HepG2 (cell line): ENCODE measurements around the gene TRAPPC3. TPM values are rescaled to one million over a fixed set of nuclear protein-coding genes. Genes with fewer than 3 reads are reported as not detected.

Experiments used
- ATAC-seq: fragments of 200-7000 bp; cut with Tn5 transposase; 3 replicates; pipeline ENCODE4 v1.9.1; 2020; ENCODE audit warnings: mild to moderate bottlenecking, moderate library complexity
- BruUV-seq: library from RNA; stranded (reverse); fragments of 400-500 nt; replicated peaks from 2 replicates; lab custom pipeline; 2021; lab: Mats Ljungman, UMichigan
- CTCF ChIA-PET: fragments of 300-600 bp; formaldehyde crosslinking; extraction: SDS; loops from one replicate; lab custom pipeline; 2021; ENCODE audit warnings: low total read pairs, inconsistent platforms, low intra/inter-chr PET ratio; lab: Yijun Ruan, JAX
- POLR2A ChIA-PET: fragments of 350-600 bp; sonication (Branson Sonifier 250); formaldehyde crosslinking; loops from one replicate; lab custom pipeline; 2020; ENCODE audit warnings: antibody characterized with exemption, inconsistent platforms; lab: Yijun Ruan, JAX
- DNase-seq: peaks from one replicate; pipeline ENCODE4 v3.0.0-alpha.2; 2015; ENCODE audit warnings: low spot score
- FAIRE-seq: peaks from 3 replicates; lab custom pipeline; 2011; peaks lifted over from hg19 to GRCh38; lab: Jason Lieb, UNC
- H2AFZ ChIP-seq: one replicate; pipeline ENCODE4 v1.6.1; 2011; ENCODE audit warnings: low read length, inconsistent platforms
- H3K27ac ChIP-seq: fragments of 300-600 bp; 3 replicates; pipeline ENCODE4 v1.8.0; 2011; ENCODE audit warnings: mixed run types, mild to moderate bottlenecking, mixed read lengths, low read length, inconsistent platforms; ENCODE audit not compliant: insufficient read depth; ENCODE audit errors: extremely low read length
- H3K27me3 ChIP-seq, 2 experiments: fragments of 200-600 bp in 1 of 2; 2 replicates in 1 of 2; 3 replicates in 1 of 2; pipeline versions ENCODE4 v1.6.0 to v1.8.0; 2011; ENCODE audit warnings: low read length in 2 of 2, mild to moderate bottlenecking in 2 of 2, moderate library complexity in 2 of 2, inconsistent platforms in 1 of 2; ENCODE audit not compliant: insufficient read depth in 2 of 2, control insufficient read depth in 1 of 2
- H3K36me3 ChIP-seq, 2 experiments: fragments of 200-600 bp in 1 of 2; replicated peaks in 1 of 2; 2 replicates in 1 of 2; 3 replicates in 1 of 2; pipeline versions ENCODE4 v1.5.1 to v1.8.0; 2011; ENCODE audit warnings: low read length in 2 of 2, inconsistent platforms in 1 of 2; ENCODE audit not compliant: insufficient read depth in 2 of 2, control insufficient read depth in 1 of 2
- H3K4me1 ChIP-seq: 2 replicates; pipeline ENCODE4 v1.5.1; 2012; ENCODE audit warnings: low read length, inconsistent platforms; ENCODE audit not compliant: insufficient read depth
- H3K4me2 ChIP-seq: 2 replicates; pipeline ENCODE4 v1.6.0; 2011; ENCODE audit warnings: low read depth, low read length, inconsistent platforms
- H3K4me3 ChIP-seq, 3 experiments: fragments of 200-600 bp in 1 of 3; sonication (generic), shearing (Covaris generic) in 1 of 3; replicated peaks in 1 of 3; 2 replicates each; pipeline ENCODE4 v1.5.1; 2011 to 2016; ENCODE audit warnings: low read length in 3 of 3, inconsistent platforms in 2 of 3, low read depth in 2 of 3, mild to moderate bottlenecking in 2 of 3, control low read depth in 1 of 3, mixed read lengths in 1 of 3; ENCODE audit not compliant: insufficient read depth in 1 of 3
- H3K79me2 ChIP-seq: one replicate; pipeline ENCODE4 v1.6.1; 2011; ENCODE audit warnings: low read length, inconsistent platforms; ENCODE audit not compliant: insufficient read depth
- H3K9ac ChIP-seq: 2 replicates; pipeline ENCODE4 v1.6.0; 2011; ENCODE audit warnings: mild to moderate bottlenecking, low read depth, low read length, inconsistent platforms; ENCODE audit not compliant: insufficient read depth
- H3K9me3 ChIP-seq: 2 replicates; pipeline ENCODE4 v1.5.1; 2012; ENCODE audit warnings: mild to moderate bottlenecking, low read length
- H4K20me1 ChIP-seq: 2 replicates; pipeline ENCODE4 v1.6.0; 2011; ENCODE audit warnings: inconsistent platforms, mild to moderate bottlenecking, low read length, moderate library complexity; ENCODE audit not compliant: insufficient read depth
- TBX3 ChIP-seq: fragments of 450-650 bp; IDR thresholded peaks from 2 replicates; pipeline ENCODE4 v1.6.1; 2017; ENCODE audit warnings: antibody characterized with exemption, mild to moderate bottlenecking, inconsistent platforms, borderline replicate concordance
- ZBTB38 ChIP-seq: sonication (generic); formaldehyde crosslinking; IDR thresholded peaks from 2 replicates; pipeline ENCODE4 v1.5.1; 2020; ENCODE audit warnings: mild to moderate bottlenecking, missing genetic modification reagents
- ZNF143 ChIP-seq: sonication (generic); formaldehyde crosslinking; IDR thresholded peaks from 2 replicates; pipeline ENCODE4 v1.4.0; 2020; ENCODE audit warnings: missing genetic modification reagents
- WGBS: methylation state at CpG from one replicate; pipeline ENCODE4 v1.1.6; 2017; ENCODE audit warnings: low lambda C conversion rate; 5-methylcytosine and 5-hydroxymethylcytosine counted together
- in situ Hi-C: cut with HindIII; loops from 2 replicates; pipeline ENCODE4 v1.10.0; 2017; ENCODE audit warnings: low pct_unique_long_range_greater_than_20kb; ENCODE audit not compliant: extremely low pct_ligation_motif_present
- intact Hi-C: fragments of 100-400 bp; cut with micrococcal nuclease; formaldehyde crosslinking; loops from one replicate; pipeline ENCODE4 v1.10.0; 2022; ENCODE audit not compliant: unreplicated experiment
- polyA plus RNA-seq, 8 experiments: library from polyadenylated mRNA; depleted of rRNA in 3 of 8; stranded (reverse) in 7 of 8; unstranded in 1 of 8; fragments of >200 nt; fragmentation: Illumina TruSeq in 4 of 8; extraction: Trizol in 4 of 8; gene quantifications; 2 replicates each; pipeline versions ENCODE4 v1.2.1 to v1.2.3, GENCODE V29; 2011 to 2016; ENCODE audit warnings: low read depth in 4 of 8, missing spikeins in 1 of 8, mixed read lengths in 1 of 8; ENCODE audit not compliant: insufficient read depth in 1 of 8
- total RNA-seq, 5 experiments: library from RNA; depleted of rRNA; stranded (reverse); fragments of >200 nt; fragmentation: Illumina TruSeq; extraction: Trizol; gene quantifications; 2 replicates each; pipeline ENCODE4 v1.2.3, GENCODE V29; 2016; ENCODE audit warnings: low read depth in 1 of 5
- TF ChIP-seq, protein P1 (sequence below): sonication (generic); formaldehyde crosslinking; IDR thresholded peaks from 2 replicates; pipeline ENCODE4 v1.4.0; 2020; ENCODE audit warnings: missing genetic modification reagents, borderline replicate concordance
- TF ChIP-seq, protein P2 (sequence below): sonication (generic); formaldehyde crosslinking; IDR thresholded peaks from 2 replicates; pipeline ENCODE4 v1.5.1; 2020; ENCODE audit warnings: mild to moderate bottlenecking, missing genetic modification reagents, moderate library complexity
- TF ChIP-seq, protein P3 (sequence below): sonication (generic); formaldehyde crosslinking; IDR thresholded peaks from 2 replicates; pipeline ENCODE4 v1.4.0; 2020; ENCODE audit warnings: mild to moderate bottlenecking, missing genetic modification reagents
- TF ChIP-seq, protein P4 (sequence below): sonication (generic); formaldehyde crosslinking; conservative IDR thresholded peaks from 2 replicates; pipeline ENCODE4 v1.5.0; 2020; ENCODE audit warnings: missing genetic modification reagents

TRAPPC3 gene
- total and polyA plus RNA-seq, 2 of the 13 experiments (the other 11 are each of a cell fraction or from before 2014, with no cell fraction given), result 53.7 to 62.4 TPM

DNA sequence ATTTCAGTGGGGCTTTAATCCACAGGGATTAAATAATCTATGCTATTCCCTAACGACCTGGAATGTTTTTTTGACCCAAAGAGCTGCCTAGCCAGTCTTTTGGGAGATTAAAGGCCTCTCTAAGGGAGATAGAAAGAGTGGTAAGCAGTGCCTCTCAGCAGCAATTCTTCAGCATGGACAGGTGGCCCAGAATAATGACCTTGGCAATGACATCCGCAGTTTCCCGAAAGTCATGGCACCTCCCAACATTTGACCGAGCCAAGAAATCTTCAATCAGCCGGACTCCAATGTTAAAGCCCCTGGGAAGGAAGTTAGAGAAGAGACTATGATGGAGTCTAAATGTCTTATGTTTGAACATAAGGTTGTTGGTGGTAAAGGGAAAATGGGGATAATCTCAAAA, 9.8 kb downstream of the TRAPPC3 start (continued):
- TF ChIP-seq, protein P1, sequence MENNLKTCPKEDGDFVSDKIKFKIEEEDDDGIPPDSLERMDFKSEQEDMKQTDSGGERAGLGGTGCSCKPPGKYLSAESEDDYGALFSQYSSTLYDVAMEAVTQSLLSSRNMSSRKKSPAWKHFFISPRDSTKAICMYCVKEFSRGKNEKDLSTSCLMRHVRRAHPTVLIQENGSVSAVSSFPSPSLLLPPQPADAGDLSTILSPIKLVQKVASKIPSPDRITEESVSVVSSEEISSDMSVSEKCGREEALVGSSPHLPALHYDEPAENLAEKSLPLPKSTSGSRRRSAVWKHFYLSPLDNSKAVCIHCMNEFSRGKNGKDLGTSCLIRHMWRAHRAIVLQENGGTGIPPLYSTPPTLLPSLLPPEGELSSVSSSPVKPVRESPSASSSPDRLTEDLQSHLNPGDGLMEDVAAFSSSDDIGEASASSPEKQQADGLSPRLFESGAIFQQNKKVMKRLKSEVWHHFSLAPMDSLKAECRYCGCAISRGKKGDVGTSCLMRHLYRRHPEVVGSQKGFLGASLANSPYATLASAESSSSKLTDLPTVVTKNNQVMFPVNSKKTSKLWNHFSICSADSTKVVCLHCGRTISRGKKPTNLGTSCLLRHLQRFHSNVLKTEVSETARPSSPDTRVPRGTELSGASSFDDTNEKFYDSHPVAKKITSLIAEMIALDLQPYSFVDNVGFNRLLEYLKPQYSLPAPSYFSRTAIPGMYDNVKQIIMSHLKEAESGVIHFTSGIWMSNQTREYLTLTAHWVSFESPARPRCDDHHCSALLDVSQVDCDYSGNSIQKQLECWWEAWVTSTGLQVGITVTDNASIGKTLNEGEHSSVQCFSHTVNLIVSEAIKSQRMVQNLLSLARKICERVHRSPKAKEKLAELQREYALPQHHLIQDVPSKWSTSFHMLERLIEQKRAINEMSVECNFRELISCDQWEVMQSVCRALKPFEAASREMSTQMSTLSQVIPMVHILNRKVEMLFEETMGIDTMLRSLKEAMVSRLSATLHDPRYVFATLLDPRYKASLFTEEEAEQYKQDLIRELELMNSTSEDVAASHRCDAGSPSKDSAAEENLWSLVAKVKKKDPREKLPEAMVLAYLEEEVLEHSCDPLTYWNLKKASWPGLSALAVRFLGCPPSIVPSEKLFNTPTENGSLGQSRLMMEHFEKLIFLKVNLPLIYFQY (CRISPR knock-in tag), result no peak
- TF ChIP-seq ZNF143 (no peak), TBX3 (no peak)

DNA sequence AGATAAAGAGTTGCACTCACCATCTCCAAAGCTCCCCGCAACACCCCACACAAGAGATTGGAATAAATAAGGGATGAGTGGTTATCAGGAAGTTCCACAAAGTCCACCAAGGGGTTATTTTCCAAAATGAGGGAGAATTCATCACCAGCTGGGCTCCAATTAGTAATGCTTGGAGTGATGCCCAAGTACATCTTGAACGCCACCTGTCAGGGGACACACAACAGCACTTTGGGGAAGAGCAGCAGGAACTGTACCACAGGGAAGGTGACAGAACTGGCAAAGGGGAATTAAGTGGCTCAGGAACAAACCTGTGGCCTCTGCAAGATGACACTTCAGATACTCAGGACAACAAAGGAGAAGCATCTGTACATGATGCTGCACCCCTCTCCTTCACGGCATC, 11.5 kb downstream of the TRAPPC3 start:
- in situ Hi-C loops, result no loop called here
- no peak overlapping the region for H3K27ac ChIP-seq
- no peak overlapping the region for H3K4me3 ChIP-seq
- H4K20me1 ChIP-seq, result no peaks in the 10 kb centered on the region
- no peaks in the 10 kb centered on the region for H3K9me3 ChIP-seq
- no peaks in the 10 kb centered on the region for H3K27me3 ChIP-seq
- intact Hi-C loops, result no loop called here
- BruUV-seq, result no TSS peak
- H2AFZ ChIP-seq, result no peak overlapping the region
- ChIA-PET CTCF (no interaction called here), POLR2A (no interaction called here)
- no peak for ATAC-seq
- no peak for FAIRE-seq
- WGBS, result 98% methylated on average over 3 of the region's 3 CpGs
- no peak overlapping the region for H3K4me2 ChIP-seq
- peaks cover 30% of the 10 kb centered on the region for H3K4me1 ChIP-seq
- peaks cover 14 to 40% of the 10 kb centered on the region in 2 experiments; a peak in 4 of 5 replicates for H3K36me3 ChIP-seq
- no peak for DNase-seq
- H3K9ac ChIP-seq, result no peak overlapping the region
- H3K79me2 ChIP-seq, result peaks cover 6% of the 10 kb centered on the region
- TF ChIP-seq, protein P2, sequence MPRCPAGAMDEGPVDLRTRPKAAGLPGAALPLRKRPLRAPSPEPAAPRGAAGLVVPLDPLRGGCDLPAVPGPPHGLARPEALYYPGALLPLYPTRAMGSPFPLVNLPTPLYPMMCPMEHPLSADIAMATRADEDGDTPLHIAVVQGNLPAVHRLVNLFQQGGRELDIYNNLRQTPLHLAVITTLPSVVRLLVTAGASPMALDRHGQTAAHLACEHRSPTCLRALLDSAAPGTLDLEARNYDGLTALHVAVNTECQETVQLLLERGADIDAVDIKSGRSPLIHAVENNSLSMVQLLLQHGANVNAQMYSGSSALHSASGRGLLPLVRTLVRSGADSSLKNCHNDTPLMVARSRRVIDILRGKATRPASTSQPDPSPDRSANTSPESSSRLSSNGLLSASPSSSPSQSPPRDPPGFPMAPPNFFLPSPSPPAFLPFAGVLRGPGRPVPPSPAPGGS (CRISPR knock-in tag), result no peak
- TF ChIP-seq, protein P3, sequence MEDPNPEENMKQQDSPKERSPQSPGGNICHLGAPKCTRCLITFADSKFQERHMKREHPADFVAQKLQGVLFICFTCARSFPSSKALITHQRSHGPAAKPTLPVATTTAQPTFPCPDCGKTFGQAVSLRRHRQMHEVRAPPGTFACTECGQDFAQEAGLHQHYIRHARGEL, result no peak
- no peak for TF ChIP-seq ZBTB38 (CRISPR knock-in tag)
- TF ChIP-seq, protein P4, sequence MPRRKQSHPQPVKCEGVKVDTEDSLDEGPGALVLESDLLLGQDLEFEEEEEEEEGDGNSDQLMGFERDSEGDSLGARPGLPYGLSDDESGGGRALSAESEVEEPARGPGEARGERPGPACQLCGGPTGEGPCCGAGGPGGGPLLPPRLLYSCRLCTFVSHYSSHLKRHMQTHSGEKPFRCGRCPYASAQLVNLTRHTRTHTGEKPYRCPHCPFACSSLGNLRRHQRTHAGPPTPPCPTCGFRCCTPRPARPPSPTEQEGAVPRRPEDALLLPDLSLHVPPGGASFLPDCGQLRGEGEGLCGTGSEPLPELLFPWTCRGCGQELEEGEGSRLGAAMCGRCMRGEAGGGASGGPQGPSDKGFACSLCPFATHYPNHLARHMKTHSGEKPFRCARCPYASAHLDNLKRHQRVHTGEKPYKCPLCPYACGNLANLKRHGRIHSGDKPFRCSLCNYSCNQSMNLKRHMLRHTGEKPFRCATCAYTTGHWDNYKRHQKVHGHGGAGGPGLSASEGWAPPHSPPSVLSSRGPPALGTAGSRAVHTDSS (CRISPR knock-in tag), result no peak
